HepG2 (cell line): ENCODE measurements around the gene COL26A1. TPM values are rescaled to one million over a fixed set of nuclear protein-coding genes. Genes with fewer than 3 reads are reported as not detected.

Experiments
- BCL3 ChIP-seq: sonication (generic); formaldehyde crosslinking; IDR thresholded peaks from 2 replicates; pipeline ENCODE4 v1.5.1; 2020; ENCODE audit warnings: mild to moderate bottlenecking, missing genetic modification reagents, moderate library complexity
- BORCS8-MEF2B ChIP-seq: sonication (generic); formaldehyde crosslinking; IDR thresholded peaks from 2 replicates; pipeline ENCODE4 v1.8.0; 2022; ENCODE audit warnings: mild to moderate bottlenecking, missing genetic modification reagents
- DNMT3B ChIP-seq: conservative IDR thresholded peaks from 2 replicates; pipeline ENCODE4 v1.6.1; 2016; ENCODE audit warnings: missing biosample characterization, control low read depth
- FOXK2 ChIP-seq: fragments of 450-650 bp; IDR thresholded peaks from 2 replicates; pipeline ENCODE4 v1.6.1; 2016
- HHEX ChIP-seq: IDR thresholded peaks from 2 replicates; pipeline ENCODE4 v1.6.1; 2016; ENCODE audit warnings: control low read depth
- HOMEZ ChIP-seq: IDR thresholded peaks from 2 replicates; pipeline ENCODE4 v1.6.1; 2016; ENCODE audit warnings: low read depth
- HOXA7 ChIP-seq: sonication (generic); formaldehyde crosslinking; IDR thresholded peaks from 2 replicates; pipeline ENCODE4 v1.8.1; 2022; ENCODE audit warnings: mild to moderate bottlenecking, missing genetic modification reagents, moderate library complexity
- MIXL1 ChIP-seq: IDR thresholded peaks from 2 replicates; pipeline ENCODE4 v1.6.1; 2016
- NR2F6 ChIP-seq, 2 experiments: IDR thresholded peaks; 2 replicates each; pipeline ENCODE4 v1.6.1; 2016; ENCODE audit warnings: antibody characterized with exemption in 1 of 2, mild to moderate bottlenecking in 1 of 2
- TAF1 ChIP-seq: sonication (generic); formaldehyde crosslinking; IDR thresholded peaks from 2 replicates; pipeline ENCODE4 v1.4.0; 2020; ENCODE audit warnings: missing genetic modification reagents
- YY1 ChIP-seq: IDR thresholded peaks from 2 replicates; pipeline ENCODE4 v1.6.1; 2011; ENCODE audit warnings: low read length, low read depth, moderate library complexity, mild to moderate bottlenecking; ENCODE audit not compliant: insufficient read depth, insufficient replicate concordance
- ZFP91 ChIP-seq: sonication (generic); formaldehyde crosslinking; IDR thresholded peaks from 2 replicates; pipeline ENCODE4 v1.9.0; 2022; ENCODE audit warnings: missing genetic modification reagents, mild to moderate bottlenecking, borderline replicate concordance
- ZNF205 ChIP-seq: IDR thresholded peaks from 2 replicates; pipeline ENCODE4 v1.6.1; 2018; ENCODE audit warnings: missing biosample characterization, missing genetic modification reagents
- ZNF274 ChIP-seq: sonication (generic); formaldehyde crosslinking; IDR thresholded peaks from 2 replicates; pipeline ENCODE4 v1.5.1; 2020; ENCODE audit warnings: mild to moderate bottlenecking, missing genetic modification reagents
- ZNF292 ChIP-seq: sonication (generic); formaldehyde crosslinking; IDR thresholded peaks from 2 replicates; pipeline ENCODE4 v1.8.1; 2022; ENCODE audit warnings: mild to moderate bottlenecking, low read depth, missing genetic modification reagents, borderline replicate concordance
- ZNF558 ChIP-seq: sonication (generic); formaldehyde crosslinking; IDR thresholded peaks from 2 replicates; pipeline ENCODE4 v1.9.0; 2022; ENCODE audit warnings: mild to moderate bottlenecking, missing genetic modification reagents, borderline replicate concordance
- ZNF580 ChIP-seq: IDR thresholded peaks from 2 replicates; pipeline ENCODE4 v1.6.1; 2016; ENCODE audit warnings: low read depth, borderline replicate concordance
- polyA plus RNA-seq, 8 experiments: library from polyadenylated mRNA; depleted of rRNA in 3 of 8; stranded (reverse) in 7 of 8; unstranded in 1 of 8; fragments of >200 nt; fragmentation: Illumina TruSeq in 4 of 8; extraction: Trizol in 4 of 8; gene quantifications; 2 replicates each; pipeline versions ENCODE4 v1.2.1 to v1.2.3, GENCODE V29; 2011 to 2016; ENCODE audit warnings: low read depth in 4 of 8, missing spikeins in 1 of 8, mixed read lengths in 1 of 8; ENCODE audit not compliant: insufficient read depth in 1 of 8
- total RNA-seq, 5 experiments: library from RNA; depleted of rRNA; stranded (reverse); fragments of >200 nt; fragmentation: Illumina TruSeq; extraction: Trizol; gene quantifications; 2 replicates each; pipeline ENCODE4 v1.2.3, GENCODE V29; 2016; ENCODE audit warnings: low read depth in 1 of 5
- TF ChIP-seq, protein P1 (sequence below): sonication (generic); formaldehyde crosslinking; IDR thresholded peaks from 2 replicates; pipeline ENCODE4 v1.5.1; 2020; ENCODE audit warnings: mild to moderate bottlenecking, moderate library complexity, missing genetic modification reagents
- TF ChIP-seq, protein P2 (sequence below): sonication (generic); formaldehyde crosslinking; IDR thresholded peaks from 2 replicates; pipeline ENCODE4 v1.4.0; 2020; ENCODE audit warnings: missing genetic modification reagents
- TF ChIP-seq, protein P3 (sequence below): sonication (generic); formaldehyde crosslinking; IDR thresholded peaks from 2 replicates; pipeline ENCODE4 v1.4.0; 2020; ENCODE audit warnings: missing genetic modification reagents

COL26A1 gene
- total and polyA plus RNA-seq, 2 of the 13 experiments (the other 11 are each of a cell fraction or from before 2014, with no cell fraction given) = 7.8 to 9.2 TPM

DNA sequence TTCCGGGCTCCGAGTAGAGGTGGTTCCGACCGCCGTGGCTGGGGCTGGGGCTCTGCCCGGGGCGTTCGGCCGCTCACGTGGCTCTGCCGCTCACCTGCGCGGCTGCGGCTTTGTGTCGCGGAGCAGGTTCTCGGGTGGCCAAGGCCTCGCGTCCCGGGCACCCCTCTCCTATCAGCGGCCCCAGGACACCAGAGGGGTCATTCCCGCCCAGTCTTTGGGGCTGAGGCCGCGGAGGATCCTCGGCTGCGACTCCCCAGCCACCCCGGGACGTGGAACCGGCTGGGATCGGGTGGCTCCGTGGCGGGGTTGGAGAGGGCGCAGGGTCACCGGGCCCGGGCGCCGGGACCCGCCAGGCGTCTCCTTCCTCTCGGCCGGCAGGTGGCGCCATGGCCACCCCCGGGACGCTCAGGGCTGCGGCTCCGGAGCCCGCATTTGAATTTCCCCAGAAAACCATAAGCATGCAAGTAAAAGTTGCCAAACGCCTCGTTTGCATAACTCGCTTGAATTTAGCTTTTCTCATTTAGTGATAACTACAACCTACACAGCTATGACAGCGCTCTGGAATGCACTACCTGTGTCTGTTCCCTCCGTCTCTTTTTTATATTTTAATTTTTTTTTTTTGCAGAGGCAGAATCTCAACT is 1.2 kb downstream of the COL26A1 start (continued):
- TF ChIP-seq ZFP91 (CRISPR knock-in tag) (peak; percentile 47; the same call in 1 of the 2 replicates), HOXA7 (CRISPR knock-in tag) (no peak), ZNF205 (no peak), DNMT3B (CRISPR knock-in tag) (no peak), YY1 (peak; percentile 19), FOXK2 (no peak), BORCS8-MEF2B (CRISPR knock-in tag) (no peak), TAF1 (peak; percentile 34; the same call in 1 of the 2 replicates), NR2F6 (IDR thresholded peaks at IDR 0.05) (no peak), NR2F6 (CRISPR knock-in tag; IDR thresholded peaks at IDR 0.05) (peak; percentile 62; the same call in 1 of the 2 replicates), ZNF580 (CRISPR knock-in tag) (peak; percentile 48; the same call in 1 of the 2 replicates), ZNF274 (CRISPR knock-in tag) (peak; percentile 25; the same call in 1 of the 2 replicates), ZNF558 (CRISPR knock-in tag) (no peak), BCL3 (CRISPR knock-in tag) (0 out of 2 replicates have a peak, but pooled peaks have one; percentile 48), HOMEZ (CRISPR knock-in tag) (no peak), HHEX (no peak), MIXL1 (CRISPR knock-in tag) (no peak), ZNF292 (CRISPR knock-in tag) (no peak)
- TF ChIP-seq, protein P1, sequence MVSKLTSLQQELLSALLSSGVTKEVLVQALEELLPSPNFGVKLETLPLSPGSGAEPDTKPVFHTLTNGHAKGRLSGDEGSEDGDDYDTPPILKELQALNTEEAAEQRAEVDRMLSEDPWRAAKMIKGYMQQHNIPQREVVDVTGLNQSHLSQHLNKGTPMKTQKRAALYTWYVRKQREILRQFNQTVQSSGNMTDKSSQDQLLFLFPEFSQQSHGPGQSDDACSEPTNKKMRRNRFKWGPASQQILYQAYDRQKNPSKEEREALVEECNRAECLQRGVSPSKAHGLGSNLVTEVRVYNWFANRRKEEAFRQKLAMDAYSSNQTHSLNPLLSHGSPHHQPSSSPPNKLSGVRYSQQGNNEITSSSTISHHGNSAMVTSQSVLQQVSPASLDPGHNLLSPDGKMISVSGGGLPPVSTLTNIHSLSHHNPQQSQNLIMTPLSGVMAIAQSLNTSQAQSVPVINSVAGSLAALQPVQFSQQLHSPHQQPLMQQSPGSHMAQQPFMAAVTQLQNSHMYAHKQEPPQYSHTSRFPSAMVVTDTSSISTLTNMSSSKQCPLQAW (CRISPR knock-in tag) = no peak
- TF ChIP-seq, protein P2, sequence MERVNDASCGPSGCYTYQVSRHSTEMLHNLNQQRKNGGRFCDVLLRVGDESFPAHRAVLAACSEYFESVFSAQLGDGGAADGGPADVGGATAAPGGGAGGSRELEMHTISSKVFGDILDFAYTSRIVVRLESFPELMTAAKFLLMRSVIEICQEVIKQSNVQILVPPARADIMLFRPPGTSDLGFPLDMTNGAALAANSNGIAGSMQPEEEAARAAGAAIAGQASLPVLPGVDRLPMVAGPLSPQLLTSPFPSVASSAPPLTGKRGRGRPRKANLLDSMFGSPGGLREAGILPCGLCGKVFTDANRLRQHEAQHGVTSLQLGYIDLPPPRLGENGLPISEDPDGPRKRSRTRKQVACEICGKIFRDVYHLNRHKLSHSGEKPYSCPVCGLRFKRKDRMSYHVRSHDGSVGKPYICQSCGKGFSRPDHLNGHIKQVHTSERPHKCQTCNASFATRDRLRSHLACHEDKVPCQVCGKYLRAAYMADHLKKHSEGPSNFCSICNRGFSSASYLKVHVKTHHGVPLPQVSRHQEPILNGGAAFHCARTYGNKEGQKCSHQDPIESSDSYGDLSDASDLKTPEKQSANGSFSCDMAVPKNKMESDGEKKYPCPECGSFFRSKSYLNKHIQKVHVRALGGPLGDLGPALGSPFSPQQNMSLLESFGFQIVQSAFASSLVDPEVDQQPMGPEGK (CRISPR knock-in tag) = 0 out of 2 replicates have a peak, but pooled peaks have one; percentile 16
- TF ChIP-seq, protein P3, sequence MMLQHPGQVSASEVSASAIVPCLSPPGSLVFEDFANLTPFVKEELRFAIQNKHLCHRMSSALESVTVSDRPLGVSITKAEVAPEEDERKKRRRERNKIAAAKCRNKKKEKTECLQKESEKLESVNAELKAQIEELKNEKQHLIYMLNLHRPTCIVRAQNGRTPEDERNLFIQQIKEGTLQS = no peak
